Cerebellar cortex (tissue), 1 donor: ENCODE results near the gene LAMTOR2.
A peak's percentile ranks its signal among the peaks of the same experiment; 100 is the strongest.
"Not testable (repeated sequence)": the region's sequence is repeated elsewhere in the genome, so short reads cannot be mapped to it uniquely, and the experiment has no call there.

Experiments
- DNase-seq: peaks from one replicate; pipeline ENCODE4 v3.0.0-alpha.2; 2015; ENCODE audit warnings: low spot score

LAMTOR2 gene

DNA sequence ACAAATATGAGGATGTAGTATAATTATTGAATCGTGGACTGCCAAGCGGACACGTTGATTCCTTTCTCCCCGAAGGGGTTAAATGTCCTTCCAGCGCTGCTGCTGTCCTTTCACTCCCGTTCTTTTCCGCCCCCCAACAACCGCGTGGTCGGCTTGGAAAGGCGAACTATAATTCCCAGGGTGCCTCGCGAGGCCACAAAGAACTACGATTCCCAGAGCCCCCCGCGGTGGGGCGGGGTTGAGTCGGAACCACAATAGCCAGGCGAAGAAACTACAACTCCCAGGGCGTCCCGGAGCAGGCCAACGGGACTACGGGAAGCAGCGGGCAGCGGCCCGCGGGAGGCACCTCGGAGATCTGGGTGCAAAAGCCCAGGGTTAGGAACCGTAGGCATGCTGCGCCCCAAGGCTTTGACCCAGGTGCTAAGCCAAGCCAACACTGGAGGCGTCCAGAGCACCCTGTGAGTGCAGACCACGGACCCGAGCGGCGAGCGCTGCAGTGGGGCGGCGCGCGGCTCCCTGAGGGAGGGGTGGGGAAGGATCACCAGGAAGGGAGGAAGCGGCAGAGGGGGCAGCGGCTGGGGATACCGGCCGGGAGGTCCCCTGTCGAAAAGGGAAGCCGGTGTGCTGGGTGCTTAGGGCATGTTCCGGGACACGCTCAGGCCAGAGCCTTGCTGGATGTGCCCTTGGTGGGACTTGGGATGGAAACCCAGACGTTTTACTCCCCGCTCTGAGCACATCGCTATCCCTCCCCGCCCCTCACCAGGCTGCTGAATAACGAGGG is at the start of gene LAMTOR2:
Gene LAMTOR2 (plus strand): TSS at position 283 of the 781 bp plus-strand sequence. CDS start 108 bp downstream, at position 391.
- DNase-seq, result peak; percentile 98

- DNase-seq, result no peak
Measured at GRCh38 chr1:156004843-156005584, 49.6 kb upstream of the LAMTOR2 start.

DNA sequence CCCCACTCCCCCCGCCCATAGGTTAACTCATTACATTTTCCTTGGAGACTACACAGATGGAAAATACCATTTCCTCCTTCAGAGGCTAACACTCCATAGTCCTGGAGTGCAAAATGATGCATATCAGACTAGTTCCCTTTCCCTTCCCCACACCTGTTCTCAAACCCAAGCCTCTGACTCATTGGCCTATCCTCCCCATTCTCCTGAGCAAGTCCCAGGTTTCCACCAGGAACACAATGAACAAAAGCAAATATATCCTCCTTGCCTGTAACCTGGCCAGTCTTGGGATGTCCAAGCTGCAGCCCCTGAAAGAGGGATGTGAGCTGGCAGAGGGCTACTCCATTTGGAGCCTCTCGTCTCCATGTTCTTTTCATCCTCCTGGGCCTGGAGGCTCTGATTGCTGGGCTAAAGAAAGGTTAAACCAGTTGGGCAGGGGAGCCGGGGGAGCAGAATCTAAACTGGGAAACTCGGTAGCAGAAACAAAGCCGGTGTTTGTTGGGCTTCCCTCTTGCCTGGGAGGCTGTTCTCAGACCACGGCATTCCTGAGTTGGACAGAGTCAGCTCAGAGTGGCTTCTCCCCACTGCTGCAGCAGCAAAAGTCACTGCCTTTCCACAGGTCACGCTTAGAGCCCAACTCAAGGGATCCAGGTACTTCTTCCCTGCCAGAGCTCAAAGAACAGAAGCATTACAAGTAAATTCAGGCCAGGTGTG is 47.8 kb upstream of the LAMTOR2 start:
- DNase-seq, result no peak

DNA sequence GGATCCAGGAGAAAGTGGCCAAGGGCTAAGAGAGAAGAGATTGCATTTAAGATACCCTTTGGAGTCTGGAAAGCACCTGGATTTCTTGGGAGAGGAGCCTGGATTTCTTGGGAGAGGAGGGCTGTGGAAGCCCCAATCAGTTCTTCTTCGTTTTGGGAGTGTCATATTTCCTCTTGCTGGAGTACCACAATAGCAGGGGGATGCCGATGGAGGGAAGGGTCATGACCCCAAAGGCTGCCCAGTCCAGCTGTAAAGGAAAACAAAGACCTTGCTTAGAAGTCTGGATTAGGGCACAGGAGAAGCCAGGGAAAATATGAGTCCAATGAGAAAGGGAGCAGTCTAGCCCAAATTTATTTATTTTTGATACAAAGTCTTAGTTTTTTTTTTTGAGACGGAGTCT is 45.2 kb upstream of the LAMTOR2 start:
- DNase-seq, result no peak

DNA sequence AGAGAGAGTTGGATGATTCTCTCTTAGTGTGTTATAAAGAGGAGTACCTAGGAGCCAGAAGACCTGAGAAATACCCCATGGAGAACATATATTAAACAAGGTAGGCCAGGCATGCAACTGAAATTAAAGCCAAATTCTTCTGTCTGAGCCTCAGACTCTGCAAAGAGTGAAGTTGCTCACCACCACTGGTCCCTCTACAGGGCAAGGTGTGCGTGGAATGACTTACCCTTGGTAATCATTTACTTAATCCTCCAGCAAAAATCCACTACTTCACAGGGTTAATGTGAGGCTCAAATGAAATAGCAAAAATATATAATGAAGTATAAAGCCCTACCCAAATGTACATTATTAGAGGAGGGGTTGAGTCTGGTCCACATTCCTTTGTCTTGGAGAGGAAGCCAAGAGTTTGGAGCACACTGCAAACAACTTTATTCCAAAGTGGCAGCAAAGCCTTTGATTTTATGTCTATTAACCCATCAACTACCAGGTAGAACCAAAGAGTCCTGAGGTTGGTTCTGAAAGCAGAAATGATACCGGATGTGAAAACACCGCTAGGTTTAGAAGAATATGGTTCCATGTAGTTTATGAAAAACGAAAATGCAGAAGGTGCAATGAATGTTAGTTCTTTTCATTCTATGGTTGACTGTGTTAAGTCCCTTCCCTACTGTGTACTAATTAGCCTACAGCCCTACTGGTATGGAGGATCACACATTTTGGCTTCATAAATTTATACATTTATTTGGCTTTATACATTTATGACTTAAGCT is 42.3 kb upstream of the LAMTOR2 start:
- DNase-seq, result no peak

DNA sequence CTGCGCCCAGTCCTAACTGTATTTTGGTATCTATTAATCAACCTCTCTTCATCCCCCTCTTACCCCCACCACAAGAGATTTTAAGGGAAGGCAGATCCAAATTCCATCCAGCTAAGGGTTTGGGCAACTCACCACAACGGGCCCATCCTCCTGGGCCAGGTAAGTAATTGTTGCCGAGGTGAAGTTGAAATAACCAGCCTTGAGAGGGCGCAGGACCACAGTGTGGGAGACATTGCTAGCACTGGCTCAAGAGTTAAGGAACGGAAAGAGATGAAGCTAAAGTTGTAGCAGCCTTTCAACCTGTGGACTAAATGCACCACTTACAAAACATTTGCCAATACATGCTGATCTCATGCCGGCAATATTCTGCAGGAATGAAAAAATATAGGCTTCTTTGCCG is 39.8 kb upstream of the LAMTOR2 start:
- no peak for DNase-seq

DNA sequence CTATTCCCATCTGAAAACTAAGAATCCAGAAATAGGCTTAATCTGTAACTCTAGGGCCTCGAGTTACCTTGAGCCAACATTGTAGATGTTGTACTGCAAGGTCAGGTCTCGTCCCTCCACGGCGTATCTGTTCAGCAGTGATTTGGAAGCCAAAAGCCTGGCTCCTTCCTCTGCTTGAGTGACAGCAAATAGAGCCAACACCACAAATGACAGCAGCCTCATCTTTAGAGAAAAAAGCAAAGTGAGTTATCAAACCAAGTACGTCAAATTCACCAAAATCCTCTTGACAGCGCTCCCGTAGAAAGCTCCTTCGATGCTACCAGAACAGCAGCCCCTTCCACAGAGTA is 34.7 kb upstream of the LAMTOR2 start:
- no peak for DNase-seq

- peak; percentile 98 for DNase-seq
Measured at GRCh38 chr1:156020293-156021092, 34.1 kb upstream of the LAMTOR2 start, which contains the start of gene SSR2. Gene SSR2, minus strand, starts transcription at chr1:156020951. Its CDS starts 784 bp downstream, at chr1:156020167.

GRCh38 chr1:156021093-156021428 is 33.5 kb upstream of the LAMTOR2 start:
- DNase-seq, result no peak

GRCh38 chr1:156021954-156022353 is 32.6 kb upstream of the LAMTOR2 start:
- DNase-seq, result no peak

GRCh38 chr1:156024801-156025200 is 29.8 kb upstream of the LAMTOR2 start:
- DNase-seq, result no peak

- DNase-seq, result peak; percentile 52
Measured at GRCh38 chr1:156025876-156026275, 28.7 kb upstream of the LAMTOR2 start.

GRCh38 chr1:156026588-156026987 is 28.0 kb upstream of the LAMTOR2 start:
- no peak for DNase-seq

GRCh38 chr1:156033011-156033410 is 21.6 kb upstream of the LAMTOR2 start:
- peak; percentile 28 for DNase-seq

DNA sequence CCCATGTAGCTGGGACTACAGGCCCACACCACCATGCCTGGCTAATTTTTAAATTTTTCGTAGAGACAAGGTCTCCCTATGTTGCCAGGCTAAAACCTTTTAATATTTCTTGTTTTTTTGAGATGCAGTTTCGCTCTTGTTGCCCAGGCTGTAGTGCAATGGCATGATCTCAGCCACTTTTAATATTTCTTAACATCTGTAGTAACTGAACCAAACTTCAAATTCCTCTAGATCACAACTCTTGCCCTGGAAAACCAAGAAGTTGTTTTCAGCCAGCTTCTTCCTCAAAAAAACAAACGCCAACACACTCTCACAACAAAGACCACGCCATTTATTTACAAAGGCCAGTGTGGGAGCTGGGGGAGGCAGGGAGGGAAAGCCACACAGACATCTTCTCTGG is 19.6 kb upstream of the LAMTOR2 start:
- not testable (repeated sequence) for DNase-seq

DNA sequence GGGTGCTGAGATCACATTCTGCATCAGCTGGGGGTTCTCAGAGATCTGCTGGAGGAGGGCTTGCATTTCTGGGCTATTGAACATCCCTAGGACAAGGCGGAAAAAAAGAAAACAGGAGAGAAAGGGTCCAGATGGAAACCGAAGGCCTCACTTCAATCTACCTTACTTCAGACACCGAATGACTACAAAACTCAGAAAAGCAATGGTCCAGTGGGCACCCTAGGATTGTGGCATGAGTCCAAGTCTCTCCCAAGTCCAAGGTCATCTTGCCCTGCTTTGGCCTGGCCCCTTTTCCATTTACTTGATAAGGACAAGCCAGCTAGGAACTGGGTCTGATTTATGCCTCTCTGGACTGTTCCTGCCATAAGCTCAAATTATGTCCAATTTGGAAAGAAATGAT is 11.8 kb upstream of the LAMTOR2 start:
- DNase-seq, result no peak

DNA sequence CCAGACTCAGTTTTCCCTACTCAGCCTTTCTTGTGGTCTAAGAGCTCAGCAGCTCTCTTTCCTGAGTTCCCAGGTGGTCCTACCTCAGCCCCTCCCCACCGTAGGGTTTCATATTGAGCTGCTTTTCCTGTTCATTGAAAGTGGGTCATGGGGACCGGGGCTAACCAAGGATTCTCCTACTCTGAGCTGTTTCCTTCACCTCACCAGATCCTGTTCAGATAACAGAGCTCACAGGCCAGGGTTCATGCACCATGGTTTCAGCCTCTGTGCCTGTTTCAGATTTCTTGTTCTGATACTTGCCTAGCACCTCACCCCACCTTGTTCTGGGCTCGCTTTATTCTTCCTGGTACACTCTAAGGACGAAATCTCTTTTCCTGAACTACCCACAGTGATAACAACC is 9.5 kb upstream of the LAMTOR2 start:
- no peak for DNase-seq

DNA sequence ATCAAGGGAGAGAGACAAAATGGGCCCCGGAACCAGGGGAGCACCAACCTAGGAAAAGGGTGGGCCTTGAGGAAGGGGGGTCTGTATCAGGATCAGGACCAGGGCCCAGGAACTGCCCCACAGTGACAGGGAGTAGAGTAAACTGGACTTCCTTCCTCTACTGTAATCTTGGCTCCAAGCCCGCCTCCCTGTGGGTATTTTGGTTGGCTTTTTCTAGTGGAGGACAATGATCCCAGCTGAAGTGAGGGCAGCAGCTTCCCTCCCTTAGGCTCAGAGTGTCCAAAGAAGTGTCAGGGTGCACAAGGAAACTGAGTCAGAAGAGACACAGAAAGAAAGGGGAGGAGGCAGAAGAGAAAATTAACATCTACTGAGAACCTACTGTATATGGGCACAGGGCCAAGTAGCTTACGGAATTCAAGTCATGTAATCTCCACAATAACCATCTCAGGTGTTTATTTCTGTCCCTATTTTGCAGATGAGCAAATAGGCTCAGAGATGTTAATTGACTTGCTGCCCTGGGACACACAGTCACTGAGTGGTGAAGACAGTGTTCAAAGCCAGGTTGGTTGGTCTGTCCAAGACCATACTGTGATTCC is 5.8 kb upstream of the LAMTOR2 start:
- no peak for DNase-seq

- DNase-seq, result no peak
Measured at GRCh38 chr1:156050376-156050775, 4.2 kb upstream of the LAMTOR2 start.

GRCh38 chr1:156051011-156051725 is 3.4 kb upstream of the LAMTOR2 start:
- DNase-seq, result no peak
